ENCODE measurements around the gene NPPB.

DNA sequence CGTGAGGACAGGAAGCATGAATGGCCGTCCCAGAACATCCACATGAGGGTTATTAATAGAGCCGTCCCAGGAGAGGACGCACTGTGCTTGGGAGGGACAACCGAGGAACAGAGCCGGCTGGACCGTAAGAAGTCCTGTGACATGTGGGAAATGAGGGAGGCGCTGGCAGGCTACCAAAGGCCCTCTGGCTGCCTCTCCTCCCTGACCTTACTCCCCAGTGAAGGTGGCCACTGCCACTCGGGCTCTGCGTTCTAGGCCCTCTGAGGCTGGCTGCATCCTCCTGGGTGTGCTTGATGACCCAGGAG, 15.5 kb upstream of the NPPB start:
- TF ChIP-seq, protein P1, sequence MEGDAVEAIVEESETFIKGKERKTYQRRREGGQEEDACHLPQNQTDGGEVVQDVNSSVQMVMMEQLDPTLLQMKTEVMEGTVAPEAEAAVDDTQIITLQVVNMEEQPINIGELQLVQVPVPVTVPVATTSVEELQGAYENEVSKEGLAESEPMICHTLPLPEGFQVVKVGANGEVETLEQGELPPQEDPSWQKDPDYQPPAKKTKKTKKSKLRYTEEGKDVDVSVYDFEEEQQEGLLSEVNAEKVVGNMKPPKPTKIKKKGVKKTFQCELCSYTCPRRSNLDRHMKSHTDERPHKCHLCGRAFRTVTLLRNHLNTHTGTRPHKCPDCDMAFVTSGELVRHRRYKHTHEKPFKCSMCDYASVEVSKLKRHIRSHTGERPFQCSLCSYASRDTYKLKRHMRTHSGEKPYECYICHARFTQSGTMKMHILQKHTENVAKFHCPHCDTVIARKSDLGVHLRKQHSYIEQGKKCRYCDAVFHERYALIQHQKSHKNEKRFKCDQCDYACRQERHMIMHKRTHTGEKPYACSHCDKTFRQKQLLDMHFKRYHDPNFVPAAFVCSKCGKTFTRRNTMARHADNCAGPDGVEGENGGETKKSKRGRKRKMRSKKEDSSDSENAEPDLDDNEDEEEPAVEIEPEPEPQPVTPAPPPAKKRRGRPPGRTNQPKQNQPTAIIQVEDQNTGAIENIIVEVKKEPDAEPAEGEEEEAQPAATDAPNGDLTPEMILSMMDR (IDR thresholded peaks at IDR 0.05): no peak
- peak; percentile 58 to 68 for TF ChIP-seq EP300 (IDR thresholded peaks at IDR 0.05)

Measured in tibial nerve (tissue), 4 donors.